Frontal cortex (tissue), 4 donors: ENCODE results near the gene LRRC57. TPM values are rescaled to one million over a fixed set of nuclear protein-coding genes. Genes with fewer than 3 reads are reported as not detected.

Experiments used
- DNase-seq, 2 donors: peaks; one replicate each; pipeline ENCODE4 v3.0.0; 2012; ENCODE audit warnings: low spot score in 2 of 2
- FAIRE-seq: peaks from 2 replicates; lab custom pipeline; 2012; peaks lifted over from hg19 to GRCh38; lab: Jason Lieb, UNC
- total RNA-seq: library from RNA; depleted of rRNA; stranded (reverse); fragments of >200 nt; gene quantifications from one replicate; pipeline ENCODE4 v1.2.3, GENCODE V29; 2014
- donor health status: control.
- donor health status: control.
- donor health status: control.

The LRRC57 gene
- 14.3 TPM for total RNA-seq

DNA sequence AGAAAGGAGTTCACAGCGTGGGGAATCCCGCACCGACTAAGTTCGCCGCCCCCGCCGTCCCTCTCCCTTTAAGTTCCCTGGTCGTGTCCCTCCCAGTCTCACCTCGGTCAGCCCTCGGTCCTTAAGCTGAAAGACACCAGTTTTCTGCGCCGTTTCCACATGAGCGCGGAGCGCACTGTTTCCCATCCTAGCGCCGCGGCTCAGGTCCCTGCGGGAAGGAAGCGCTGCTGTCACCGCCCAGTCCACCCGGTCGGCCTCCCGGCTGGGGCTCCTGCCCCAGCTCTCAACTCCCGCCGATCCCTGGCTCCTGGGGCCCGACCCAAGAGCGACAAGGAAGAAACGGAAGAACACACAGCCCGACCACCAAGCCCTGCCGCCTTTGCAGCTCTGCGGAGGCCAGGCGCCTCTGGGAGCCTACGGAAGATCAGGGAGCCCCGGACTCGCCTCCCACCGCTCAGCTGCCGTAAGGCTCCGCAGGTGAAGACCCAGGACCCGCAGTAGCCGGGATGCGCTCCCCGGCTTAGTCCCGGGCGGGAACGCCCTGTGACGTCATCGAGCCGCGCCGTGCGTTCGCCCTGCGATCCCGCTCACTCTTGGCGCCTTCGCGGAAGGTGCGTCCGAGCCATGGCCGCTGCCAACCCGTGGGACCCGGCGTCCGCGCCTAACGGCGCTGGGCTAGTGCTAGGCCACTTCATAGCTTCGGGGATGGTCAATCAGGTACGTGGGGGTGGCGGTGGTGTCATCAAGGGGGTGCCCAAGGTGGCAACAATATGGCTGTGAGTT lies at the start of gene LRRC57, which contains the start of gene HAUS2:
Gene LRRC57, minus strand, starts transcription at position 545 of the 783 bp plus-strand sequence. Its CDS starts 359 bp downstream, at position 186.
Gene HAUS2, plus strand, starts transcription at position 590 of the 783 bp plus-strand sequence. Its CDS starts 35 bp downstream, at position 625.
- FAIRE-seq (no peak), DNase-seq (peak; percentile 82 to 91)

DNA sequence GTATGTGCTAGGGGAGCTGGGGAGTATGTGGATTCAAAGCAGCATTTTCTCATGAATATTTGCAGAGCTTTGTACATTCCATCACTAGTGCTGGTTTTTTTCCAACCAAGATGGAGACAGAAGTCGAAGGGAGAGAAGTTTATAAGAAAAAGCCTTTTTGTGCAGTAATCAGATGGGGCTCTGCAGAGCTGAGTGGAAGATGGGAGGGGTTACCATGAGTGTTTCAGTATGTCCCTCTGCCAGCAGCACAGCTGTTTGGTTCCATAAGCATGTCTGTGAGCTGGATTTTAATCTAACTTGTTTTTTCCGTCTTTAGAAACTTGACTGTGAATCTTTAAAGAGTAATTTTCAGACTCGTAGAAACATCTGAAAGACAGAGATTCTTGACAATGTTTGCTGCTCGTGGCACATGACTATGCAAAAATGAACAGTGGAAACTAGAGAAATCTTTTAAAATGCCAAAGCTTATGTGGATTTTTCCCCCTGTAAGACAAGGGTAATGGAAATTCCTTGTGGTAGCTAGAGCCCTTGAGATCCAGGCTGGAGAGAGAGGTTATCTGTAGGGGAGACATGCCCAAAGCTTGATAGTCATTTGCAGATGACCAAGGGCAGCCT lies 47.1 kb upstream of the LRRC57 start:
- FAIRE-seq (no peak), DNase-seq (no peak)

DNA sequence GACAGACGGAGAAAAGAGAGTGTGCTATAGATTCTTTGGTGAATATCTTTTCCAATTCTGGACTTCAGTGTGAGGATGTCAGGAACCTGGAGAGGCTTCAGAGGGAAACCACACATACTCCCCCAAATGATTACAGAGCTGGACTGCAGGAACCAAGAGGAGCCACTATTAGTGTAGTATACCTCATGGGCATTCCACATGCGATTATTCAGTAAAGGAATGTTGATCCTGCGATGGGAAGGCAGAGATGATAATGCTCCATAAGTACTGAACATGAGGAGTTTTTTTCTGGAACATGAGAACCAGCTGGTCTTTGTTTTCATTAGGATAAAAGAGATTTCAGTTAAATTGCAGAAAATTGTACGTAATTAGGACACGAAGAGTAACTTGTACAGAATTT lies 45.5 kb upstream of the LRRC57 start:
- DNase-seq (no peak), FAIRE-seq (no peak)

DNA sequence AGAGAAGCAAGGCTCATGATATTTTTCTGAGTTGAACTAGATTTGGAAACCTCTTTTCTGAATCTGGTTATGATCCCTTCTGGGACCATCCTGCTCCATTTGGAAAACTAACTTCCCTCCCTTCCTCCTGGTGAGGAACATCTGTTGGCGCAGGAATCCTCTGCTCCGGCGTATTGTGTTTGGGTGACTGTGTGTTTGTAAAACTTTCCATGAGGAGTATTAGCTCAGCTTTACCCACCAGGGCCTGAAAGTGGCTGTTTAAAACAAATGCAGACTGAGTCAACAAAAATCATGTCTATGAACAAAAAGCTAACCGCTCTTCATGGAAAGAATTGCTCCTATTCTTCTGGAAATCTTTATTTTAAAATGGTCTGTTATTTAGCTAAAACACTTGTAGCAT lies 44.5 kb upstream of the LRRC57 start:
- no peak for DNase-seq
- FAIRE-seq, result no peak

DNA sequence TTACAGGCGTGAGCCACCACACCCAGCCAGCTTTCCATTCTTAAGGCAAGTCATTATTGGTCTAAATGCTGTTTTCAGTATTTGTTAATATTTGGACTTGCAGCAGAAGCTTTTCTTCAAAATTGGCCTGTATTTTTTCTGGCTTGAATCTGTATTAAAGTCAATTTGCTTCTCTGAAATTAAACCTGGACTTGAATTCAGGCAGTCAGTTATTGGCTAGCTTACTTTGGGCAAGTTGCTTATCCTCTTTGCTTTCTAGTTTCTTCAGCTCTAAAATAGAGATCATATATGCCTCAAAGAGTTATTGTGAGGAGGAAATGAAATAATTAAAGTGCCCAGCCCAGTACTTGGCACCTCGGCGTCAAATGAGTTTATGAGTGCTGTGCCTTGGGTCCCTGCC lies 44.1 kb upstream of the LRRC57 start:
- FAIRE-seq (no peak), DNase-seq (no peak)

DNA sequence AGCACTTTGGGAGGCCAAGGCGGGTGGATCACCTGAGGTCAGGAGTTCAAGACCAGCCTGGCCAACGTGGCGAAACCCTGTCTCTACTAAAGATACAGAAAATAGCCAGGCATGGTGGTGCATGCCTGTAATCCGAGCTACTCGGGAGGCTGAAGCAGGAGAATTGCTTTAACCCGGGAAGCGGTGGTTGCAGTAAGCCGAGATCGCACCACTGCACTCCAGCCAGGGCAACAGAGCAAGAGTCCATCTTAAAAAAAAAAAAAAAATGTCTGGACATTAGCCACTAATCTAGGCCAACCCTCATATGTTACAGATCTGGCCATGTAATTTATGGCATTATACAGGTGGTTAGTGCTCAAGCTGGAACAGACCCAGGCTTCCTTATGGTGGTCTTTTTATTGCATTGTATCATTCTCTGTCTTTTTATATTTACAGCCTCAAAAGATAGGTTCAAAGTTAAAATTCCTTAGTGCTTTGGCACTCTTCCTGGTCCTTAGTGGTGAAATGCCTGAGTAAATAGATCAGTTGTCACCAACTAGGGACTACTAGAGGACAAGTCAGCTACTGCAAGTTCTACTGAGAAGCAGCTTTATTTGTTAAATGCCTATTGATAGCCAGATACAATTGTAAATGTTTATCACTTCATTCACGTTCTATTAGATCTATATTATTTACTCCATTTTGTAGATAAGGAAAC lies 42.8 kb upstream of the LRRC57 start:
- FAIRE-seq (no peak), DNase-seq (no peak)

DNA sequence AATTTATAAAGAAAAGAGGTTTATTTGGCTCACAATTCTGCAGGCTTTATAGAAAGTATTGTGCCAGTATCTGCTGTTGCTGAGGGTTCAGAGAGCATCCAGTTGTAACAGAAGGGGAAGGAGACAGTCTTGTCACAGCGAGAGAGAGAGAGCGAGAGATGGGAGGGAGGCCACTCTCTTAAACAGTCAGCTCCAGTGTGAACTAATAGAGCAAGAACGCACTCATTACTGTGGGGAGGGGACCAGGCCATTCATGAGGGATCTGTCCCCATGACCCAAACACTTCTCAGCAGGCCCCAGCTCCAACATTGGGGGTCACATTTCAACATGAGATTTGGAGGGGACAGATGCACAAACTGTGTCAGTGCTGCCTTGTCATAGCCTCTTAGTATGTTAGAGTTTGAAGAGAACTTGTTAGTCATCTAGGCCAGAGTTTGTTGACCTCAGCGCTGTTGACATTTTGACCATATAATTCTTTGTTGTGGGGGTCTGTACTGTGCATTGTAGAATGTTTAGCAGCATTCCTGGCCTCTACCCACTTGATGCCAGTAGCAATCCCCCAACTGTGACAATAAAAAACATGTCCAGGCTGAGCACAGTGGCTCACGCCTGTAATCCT lies 42.1 kb upstream of the LRRC57 start:
- DNase-seq, result no peak
- no peak for FAIRE-seq

DNA sequence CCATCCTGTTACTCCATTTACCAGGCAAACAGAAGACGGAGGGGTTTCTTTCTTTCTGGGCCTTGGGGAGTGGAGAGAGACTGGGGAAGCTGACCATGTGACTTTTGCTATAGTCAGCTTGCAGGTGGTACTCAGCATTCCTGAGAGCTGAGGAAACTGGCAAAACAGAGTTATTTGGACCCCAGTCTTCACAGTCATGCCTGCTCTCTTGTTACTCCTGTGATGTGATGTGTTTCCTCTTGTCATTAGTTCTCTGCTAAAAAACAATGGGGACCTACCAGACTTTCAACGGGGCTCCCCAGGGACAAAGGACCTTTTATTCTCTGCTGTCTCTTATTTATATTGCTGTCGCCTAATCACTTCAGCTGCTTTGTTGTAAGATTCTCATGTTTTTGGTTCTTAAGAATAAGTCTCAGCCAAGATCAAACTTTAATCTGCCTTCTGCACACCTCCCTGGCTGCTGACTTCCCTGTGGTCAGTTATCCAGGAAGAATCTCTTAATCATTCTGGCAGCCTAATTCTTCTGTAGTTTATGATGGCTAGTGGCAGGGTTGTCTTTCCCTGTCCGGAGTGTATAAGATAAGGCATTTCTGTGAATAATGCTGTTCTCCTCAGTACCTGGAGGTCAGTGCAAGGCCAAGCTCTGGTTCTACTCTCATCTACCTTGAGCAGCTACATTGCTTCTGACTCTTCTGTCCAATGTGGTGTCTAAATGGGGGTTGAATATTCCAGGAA lies 35.6 kb upstream of the LRRC57 start:
- no peak for DNase-seq
- no peak for FAIRE-seq

DNA sequence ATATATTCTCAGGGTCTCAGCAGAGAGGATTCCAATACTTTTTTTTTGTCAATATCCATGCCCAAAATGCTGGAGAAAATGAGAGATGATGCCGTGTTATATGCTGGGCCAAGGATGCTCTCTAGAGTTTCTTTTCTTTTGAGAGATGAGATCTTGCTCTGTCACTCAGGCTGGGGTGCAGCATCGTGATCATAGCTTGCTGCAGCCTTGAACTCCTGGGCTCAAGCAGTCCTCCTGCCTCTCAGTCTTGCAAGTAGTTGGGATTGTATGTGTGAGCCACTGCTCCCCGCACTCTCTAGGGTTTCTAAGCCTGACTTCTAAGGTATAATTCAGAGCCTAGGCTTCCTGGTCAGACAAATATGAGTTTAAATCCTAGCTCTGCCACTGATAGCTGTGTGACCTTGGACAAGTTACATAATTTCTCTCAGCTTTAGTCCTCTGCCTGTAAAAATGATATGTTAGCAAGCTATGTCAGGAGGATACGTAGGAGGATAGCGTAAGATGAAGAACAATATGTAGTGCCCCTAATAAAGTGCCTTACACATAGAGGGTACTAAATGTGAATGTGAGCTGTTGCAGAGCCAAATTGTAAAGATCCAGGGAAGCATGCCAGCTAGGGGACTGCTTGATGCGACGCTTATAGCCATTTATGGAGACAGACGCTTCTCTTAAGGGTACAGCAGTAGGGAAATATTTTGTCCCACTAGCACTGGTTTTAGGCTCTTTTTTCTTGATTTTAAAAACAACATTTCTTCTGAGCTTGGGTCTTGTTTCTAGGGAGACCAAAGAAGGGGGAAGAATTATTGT lies 34.2 kb upstream of the LRRC57 start:
- DNase-seq (no peak), FAIRE-seq (no peak)

DNA sequence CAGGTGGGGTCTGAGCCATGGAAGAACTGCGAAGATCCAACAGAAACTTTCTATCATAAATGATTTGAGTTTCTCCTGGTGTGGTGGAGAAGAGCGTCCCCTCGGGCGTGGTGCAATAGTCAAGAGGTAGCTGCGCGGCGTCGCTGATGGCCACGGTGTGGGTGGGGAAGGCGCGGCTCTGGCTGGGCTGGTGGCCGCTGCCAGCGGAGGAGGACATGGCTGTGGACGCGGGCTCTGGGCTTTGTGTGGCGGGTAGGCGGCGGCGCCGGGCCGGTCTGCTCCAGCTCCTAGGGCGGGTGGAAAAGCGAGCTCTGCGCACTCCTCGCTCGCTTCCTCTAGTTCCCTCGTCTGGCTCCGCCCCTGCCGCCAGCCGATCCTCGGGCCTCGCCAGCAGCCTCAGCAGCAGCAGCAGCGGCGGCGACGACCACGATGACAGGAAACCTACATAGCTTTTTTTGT lies 32.7 kb upstream of the LRRC57 start:
- DNase-seq, result peak; percentile 72 to 73
- no peak for FAIRE-seq

DNA sequence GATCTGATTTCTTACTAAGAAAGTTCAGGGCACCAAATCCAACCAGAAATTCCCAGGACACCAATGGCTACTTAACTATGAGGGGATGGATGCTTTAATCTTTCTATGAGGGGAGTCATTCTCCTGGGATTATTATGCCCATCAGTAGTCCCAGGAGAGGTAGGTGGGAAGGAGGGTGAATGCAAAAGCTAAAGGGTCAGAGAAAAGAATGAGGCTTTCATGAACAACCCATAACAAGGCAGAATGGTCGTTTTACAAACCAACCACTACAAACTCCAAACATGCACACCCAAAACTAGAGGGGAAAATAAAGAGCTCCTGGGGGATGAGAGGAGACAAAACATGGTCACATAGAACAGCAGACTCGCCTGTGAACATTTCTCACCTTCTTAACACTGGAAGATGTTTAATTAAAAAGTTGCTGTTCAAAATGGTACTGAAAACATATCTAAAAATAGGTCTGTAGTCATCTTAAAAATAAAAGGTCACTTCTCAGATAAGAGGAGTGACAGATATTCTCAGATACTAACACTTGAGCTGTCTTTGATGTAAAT lies 30.5 kb upstream of the LRRC57 start:
- FAIRE-seq (no peak), DNase-seq (no peak)

DNA sequence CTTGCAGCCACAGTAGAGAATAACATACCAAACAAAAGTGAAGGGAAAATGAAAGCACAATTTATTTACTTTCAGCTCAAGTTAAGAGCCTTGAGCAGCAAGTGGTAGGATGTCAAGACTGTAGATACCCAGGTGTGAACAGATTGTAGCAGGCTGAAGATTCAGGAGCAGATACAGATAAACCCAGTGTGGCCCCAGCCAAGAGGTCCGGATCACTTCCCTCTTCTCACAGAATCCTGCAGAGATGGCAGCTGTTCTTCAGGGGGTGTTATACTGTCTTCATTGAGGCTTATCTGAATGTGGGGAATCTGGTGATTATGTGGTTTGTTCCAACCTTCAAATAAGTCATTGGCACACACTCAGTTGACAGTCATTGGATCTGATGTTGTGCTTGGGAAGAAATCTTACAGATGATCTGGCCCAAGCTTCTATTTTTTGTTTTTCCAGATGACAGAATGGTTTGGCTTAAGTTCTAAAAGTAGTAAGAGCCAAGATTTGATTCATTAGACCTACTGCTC lies 29.0 kb upstream of the LRRC57 start:
- FAIRE-seq (no peak), DNase-seq (no peak)

DNA sequence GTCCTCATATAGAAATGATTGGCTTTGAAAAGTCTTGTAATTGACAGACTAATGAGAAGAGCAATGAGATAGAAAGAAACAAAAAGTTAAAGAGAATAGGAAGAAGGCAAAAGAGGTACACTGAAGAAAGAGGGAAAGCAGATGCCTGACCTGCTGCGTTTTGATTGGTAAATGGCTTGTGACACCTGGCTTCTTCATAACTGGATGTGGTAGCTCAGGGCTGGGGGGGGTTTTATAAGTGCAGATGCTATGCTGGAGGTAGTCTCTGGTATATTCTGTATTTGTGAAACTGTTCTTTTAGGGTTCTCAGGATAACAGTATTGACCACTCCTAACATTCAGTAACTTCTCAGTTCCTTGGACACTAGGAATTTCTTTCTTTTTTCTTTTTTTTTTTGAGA lies 28.2 kb upstream of the LRRC57 start:
- FAIRE-seq, result no peak
- DNase-seq, result no peak

DNA sequence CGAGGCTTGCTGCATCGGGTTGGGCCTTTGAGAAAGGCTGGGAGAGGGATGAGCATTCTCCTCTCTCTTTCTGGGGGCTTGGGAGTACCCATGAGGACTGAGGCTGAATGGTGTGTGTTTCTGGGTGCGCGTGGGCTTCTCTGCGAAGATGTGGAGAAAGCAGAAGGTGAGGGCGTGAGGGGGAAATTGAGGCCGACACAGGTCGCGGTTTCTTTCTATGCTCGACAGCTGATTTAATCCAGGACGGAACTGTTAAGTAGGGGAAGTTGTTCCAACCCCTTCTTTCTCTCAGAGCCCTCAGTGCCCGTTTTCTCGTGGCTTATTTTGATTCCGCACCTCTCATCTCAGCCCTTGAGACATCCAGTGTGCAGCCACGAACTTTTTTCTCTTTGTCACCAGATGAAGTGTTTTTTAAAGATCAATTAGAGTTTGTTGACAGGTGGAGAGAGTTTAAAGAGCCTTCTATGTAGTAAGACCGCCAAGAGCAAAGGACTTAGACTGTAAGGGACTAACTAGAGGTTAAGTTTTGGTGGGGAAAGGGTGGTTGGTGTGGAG lies 27.5 kb upstream of the LRRC57 start:
- FAIRE-seq, result no peak
- DNase-seq, result no peak

DNA sequence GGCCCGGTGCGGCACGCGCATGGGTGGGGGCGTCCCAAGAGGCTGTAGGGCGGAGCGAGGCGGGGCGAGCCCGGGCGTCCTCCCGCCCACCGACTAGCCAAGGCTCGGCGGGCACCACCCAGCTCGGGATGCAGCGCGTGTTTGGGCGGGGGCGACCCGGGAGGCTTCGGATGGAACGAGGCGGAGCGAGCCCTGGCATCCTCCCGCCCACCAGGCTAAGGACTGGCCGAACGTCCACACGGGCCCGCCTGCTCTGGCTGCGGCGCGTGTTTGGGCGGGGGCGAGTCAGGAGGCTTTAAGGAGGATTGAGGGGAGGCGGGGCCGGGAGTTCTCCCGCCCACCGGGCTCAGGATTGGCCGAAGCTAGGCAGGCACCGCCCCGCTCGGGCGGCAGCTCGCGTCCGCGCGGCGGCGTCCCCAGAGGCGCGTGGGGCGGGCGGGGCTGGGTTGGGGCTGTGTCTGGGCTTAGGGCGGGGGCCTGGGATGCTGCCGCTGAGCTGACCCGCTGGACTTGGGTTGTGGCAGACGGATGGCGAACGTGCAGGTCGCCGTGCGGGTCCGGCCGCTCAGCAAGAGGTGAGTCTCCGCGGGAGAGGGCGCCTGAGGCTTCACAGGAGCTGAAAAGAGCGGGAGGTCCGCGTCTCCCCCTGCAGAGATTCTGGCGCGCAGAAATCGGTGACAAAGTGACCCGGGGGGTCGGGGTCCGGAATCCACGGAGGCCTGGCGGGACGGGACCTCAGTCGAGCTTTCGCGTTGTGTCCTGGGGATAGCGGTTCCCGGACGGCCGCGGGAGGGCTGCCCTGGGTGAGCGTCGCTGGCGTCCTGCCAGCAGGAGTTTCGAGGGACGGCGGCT lies 26.8 kb upstream of the LRRC57 start, which contains the start of gene STARD9:
Gene STARD9, plus strand, starts transcription at position 419 of the 852 bp plus-strand sequence. Its CDS starts 110 bp downstream, at position 529.
- DNase-seq (peak; percentile 98), FAIRE-seq (no peak)

DNA sequence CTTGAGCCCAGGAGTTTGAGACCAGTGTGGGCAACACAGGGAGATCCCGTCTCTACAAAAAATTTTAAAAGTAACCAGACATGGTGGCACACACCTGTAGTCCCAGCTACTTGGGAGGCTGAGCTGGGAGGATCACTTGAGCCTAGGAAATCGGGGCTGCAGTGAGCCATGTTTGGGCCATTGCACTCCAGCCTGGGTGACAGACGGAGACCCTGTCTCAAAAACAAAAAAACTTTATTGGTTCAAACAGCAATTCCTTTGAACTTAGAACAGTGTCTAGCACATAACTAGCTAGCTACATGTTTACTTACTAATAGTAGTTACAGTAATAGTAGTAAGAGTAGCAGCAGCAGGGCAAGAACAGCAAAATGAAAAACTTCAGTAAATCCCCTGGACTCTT lies 10.1 kb upstream of the LRRC57 start:
- no peak for DNase-seq
- no peak for FAIRE-seq
